ENCODE measurements around the gene TBC1D16. TPM values are rescaled to one million over a fixed set of nuclear protein-coding genes. Genes with fewer than 3 reads are reported as not detected.

TBC1D16 gene, protein sequence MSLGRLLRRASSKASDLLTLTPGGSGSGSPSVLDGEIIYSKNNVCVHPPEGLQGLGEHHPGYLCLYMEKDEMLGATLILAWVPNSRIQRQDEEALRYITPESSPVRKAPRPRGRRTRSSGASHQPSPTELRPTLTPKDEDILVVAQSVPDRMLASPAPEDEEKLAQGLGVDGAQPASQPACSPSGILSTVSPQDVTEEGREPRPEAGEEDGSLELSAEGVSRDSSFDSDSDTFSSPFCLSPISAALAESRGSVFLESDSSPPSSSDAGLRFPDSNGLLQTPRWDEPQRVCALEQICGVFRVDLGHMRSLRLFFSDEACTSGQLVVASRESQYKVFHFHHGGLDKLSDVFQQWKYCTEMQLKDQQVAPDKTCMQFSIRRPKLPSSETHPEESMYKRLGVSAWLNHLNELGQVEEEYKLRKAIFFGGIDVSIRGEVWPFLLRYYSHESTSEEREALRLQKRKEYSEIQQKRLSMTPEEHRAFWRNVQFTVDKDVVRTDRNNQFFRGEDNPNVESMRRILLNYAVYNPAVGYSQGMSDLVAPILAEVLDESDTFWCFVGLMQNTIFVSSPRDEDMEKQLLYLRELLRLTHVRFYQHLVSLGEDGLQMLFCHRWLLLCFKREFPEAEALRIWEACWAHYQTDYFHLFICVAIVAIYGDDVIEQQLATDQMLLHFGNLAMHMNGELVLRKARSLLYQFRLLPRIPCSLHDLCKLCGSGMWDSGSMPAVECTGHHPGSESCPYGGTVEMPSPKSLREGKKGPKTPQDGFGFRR
- total RNA-seq, result 26.2 and 30.4 TPM in 2 replicates
- polyA plus RNA-seq, result 8.3 and 10.2 TPM in 2 replicates
- polyA plus RNA-seq (2012), result 15.0 and 19.1 TPM in 2 replicates
- 42.7 and 49.3 TPM in 2 replicates for polyA minus RNA-seq (ENCODE audit: low replicate concordance)

DNA sequence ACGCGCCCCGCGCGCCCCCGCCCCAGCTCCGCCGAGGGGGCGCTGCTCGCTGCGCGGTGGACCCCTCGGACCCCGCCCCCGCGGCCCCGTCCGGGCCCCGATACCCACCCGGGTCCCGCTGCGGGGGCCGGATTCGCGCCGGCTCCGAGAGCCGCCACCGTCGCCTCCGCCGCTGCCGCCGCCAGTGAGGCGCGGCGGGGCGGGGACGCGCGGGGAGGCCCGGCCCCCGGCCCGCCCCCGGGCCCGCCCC, at the start of gene TBC1D16:
Gene TBC1D16, minus strand, starts transcription at position 186 of the 250 bp plus-strand sequence. CDS start 22,325 bp downstream, outside the sequence.
- peaks cover 2% of the 10 kb centered on the region for H3K4me1 ChIP-seq (ENCODE audit: control insufficient read depth, extremely low read depth, insufficient read depth, low read length)
- no peaks in the 10 kb centered on the region for H3K9me3 ChIP-seq (ENCODE audit: control insufficient read depth, insufficient read depth, low read depth, low read length)
- peaks cover 5% of the 10 kb centered on the region for H3K79me2 ChIP-seq (ENCODE audit: control insufficient read depth, insufficient read depth, low read length)
- no peaks in the 10 kb centered on the region for H4K20me1 ChIP-seq (ENCODE audit: control insufficient read depth, extremely low read depth, insufficient read depth, low read length)
- H2AFZ ChIP-seq (ENCODE audit: low read length), result peak within 1 kb of the TSS; percentile 73
- peak within 1 kb of the TSS; percentile 93 for H3K27ac ChIP-seq (ENCODE audit: insufficient read depth, low read length)
- peak within 1 kb of the TSS; percentile 96 for H3K9ac ChIP-seq (ENCODE audit: insufficient read depth, low read length)
- H3K4me3 ChIP-seq (replicated peaks in 1 of 4; ENCODE audit: control extremely low read depth in 1 of 4, insufficient read depth in 1 of 4, low read depth in 3 of 4, low read length in 4 of 4), result peak within 1 kb of the TSS; percentile 56 to 83 (median 74)
- no peaks in the 10 kb centered on the region for H3K36me3 ChIP-seq (ENCODE audit: control insufficient read depth, insufficient read depth, low read length)
- H3K4me2 ChIP-seq (ENCODE audit: extremely low read depth, insufficient read depth, low read length), result peak within 1 kb of the TSS; percentile 91
- TF ChIP-seq EZH2 (IDR thresholded peaks at IDR 0.05; ENCODE audit: low read length, missing control alignments), result no peak
- TF ChIP-seq, protein P1, sequence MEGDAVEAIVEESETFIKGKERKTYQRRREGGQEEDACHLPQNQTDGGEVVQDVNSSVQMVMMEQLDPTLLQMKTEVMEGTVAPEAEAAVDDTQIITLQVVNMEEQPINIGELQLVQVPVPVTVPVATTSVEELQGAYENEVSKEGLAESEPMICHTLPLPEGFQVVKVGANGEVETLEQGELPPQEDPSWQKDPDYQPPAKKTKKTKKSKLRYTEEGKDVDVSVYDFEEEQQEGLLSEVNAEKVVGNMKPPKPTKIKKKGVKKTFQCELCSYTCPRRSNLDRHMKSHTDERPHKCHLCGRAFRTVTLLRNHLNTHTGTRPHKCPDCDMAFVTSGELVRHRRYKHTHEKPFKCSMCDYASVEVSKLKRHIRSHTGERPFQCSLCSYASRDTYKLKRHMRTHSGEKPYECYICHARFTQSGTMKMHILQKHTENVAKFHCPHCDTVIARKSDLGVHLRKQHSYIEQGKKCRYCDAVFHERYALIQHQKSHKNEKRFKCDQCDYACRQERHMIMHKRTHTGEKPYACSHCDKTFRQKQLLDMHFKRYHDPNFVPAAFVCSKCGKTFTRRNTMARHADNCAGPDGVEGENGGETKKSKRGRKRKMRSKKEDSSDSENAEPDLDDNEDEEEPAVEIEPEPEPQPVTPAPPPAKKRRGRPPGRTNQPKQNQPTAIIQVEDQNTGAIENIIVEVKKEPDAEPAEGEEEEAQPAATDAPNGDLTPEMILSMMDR (conservative IDR thresholded peaks at IDR 0.05 in 1 of 2, IDR thresholded peaks at IDR 0.05 in 1 of 2; ENCODE audit: low read depth in 1 of 2, low read length in 2 of 2), result no peak
- no peak for DNase-seq (ENCODE audit: low read depth in 2 of 2)
- no peaks in the 10 kb centered on the region for H3K27me3 ChIP-seq (ENCODE audit: control insufficient read depth, insufficient read depth, low read length)

DNA sequence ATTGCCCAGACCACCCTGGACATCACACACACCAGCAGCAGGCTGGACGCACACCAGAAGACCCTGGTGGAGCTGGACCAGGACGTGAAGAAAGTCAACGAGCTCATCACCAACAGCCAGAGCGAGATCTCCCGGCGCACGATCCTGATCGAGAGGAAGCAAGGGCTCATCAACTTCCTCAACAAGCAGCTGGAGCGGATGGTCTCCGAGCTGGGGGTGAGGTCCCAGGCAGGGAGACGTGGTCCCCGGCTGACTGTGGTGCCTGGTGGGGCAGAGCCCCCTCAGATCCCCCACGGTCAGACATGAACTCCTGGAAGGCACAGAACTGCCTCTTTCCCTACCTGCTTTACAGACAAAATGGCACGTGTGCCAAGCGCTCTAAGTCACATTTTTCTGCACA, 49.1 kb upstream of the TBC1D16 start:
- no peak for DNase-seq (ENCODE audit: low read depth in 2 of 2)
- Histone ChIP-seq H2AFZ (ENCODE audit: low read length) (no peak overlapping the region), H4K20me1 (ENCODE audit: control insufficient read depth, extremely low read depth, insufficient read depth, low read length) (no peaks in the 10 kb centered on the region), H3K4me1 (ENCODE audit: control insufficient read depth, extremely low read depth, insufficient read depth, low read length) (peaks cover 2% of the 10 kb centered on the region), H3K36me3 (ENCODE audit: control insufficient read depth, insufficient read depth, low read length) (no peaks in the 10 kb centered on the region), H3K27ac (ENCODE audit: insufficient read depth, low read length) (no peak overlapping the region), H3K79me2 (ENCODE audit: control insufficient read depth, insufficient read depth, low read length) (no peaks in the 10 kb centered on the region), H3K27me3 (ENCODE audit: control insufficient read depth, insufficient read depth, low read length) (peaks cover 2% of the 10 kb centered on the region), H3K4me3 (replicated peaks in 1 of 4; ENCODE audit: control extremely low read depth in 1 of 4, insufficient read depth in 1 of 4, low read depth in 3 of 4, low read length in 4 of 4) (no peak overlapping the region), H3K4me2 (ENCODE audit: extremely low read depth, insufficient read depth, low read length) (no peak overlapping the region), H3K9me3 (ENCODE audit: control insufficient read depth, insufficient read depth, low read depth, low read length) (no peaks in the 10 kb centered on the region), H3K9ac (ENCODE audit: insufficient read depth, low read length) (no peak overlapping the region)
- TF ChIP-seq, protein P1 (conservative IDR thresholded peaks at IDR 0.05 in 1 of 2, IDR thresholded peaks at IDR 0.05 in 1 of 2; ENCODE audit: low read depth in 1 of 2, low read length in 2 of 2), result no peak
- TF ChIP-seq EZH2 (IDR thresholded peaks at IDR 0.05; ENCODE audit: low read length, missing control alignments), result no peak

DNA sequence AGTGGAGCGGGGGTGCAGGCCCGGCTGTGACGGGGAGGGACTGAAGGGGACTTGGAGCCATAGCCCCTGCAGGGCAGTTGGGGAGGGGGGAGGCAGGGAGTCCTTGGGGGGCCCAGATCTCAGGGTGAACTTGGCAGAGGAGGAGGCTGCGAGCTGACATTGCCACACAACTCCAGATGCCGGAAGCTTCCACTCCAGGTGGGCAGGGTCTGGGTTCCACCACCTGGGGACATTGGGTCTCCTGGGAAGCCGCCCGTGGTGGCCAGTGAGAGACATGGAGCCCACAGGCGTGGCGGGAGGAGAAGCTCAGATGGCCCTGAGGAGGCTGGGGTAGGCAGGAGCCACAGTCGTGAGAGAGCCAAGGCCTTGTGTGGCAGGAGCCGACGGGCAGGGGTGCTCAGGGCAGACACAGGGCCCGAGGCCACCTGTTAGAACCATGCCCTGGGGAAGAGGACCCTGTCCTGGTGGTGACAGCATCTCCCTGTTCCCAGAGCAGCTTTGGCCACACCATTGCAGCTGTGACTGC, 47.5 kb upstream of the TBC1D16 start:
- no peak overlapping the region for H3K4me3 ChIP-seq (replicated peaks in 1 of 4; ENCODE audit: control extremely low read depth in 1 of 4, insufficient read depth in 1 of 4, low read depth in 3 of 4, low read length in 4 of 4)
- H3K9me3 ChIP-seq (ENCODE audit: control insufficient read depth, insufficient read depth, low read depth, low read length), result no peaks in the 10 kb centered on the region
- no peak for TF ChIP-seq EZH2 (IDR thresholded peaks at IDR 0.05; ENCODE audit: low read length, missing control alignments)
- TF ChIP-seq, protein P1 (conservative IDR thresholded peaks at IDR 0.05 in 1 of 2, IDR thresholded peaks at IDR 0.05 in 1 of 2; ENCODE audit: low read depth in 1 of 2, low read length in 2 of 2), result no peak
- no peaks in the 10 kb centered on the region for H4K20me1 ChIP-seq (ENCODE audit: control insufficient read depth, extremely low read depth, insufficient read depth, low read length)
- H3K36me3 ChIP-seq (ENCODE audit: control insufficient read depth, insufficient read depth, low read length), result no peaks in the 10 kb centered on the region
- DNase-seq (ENCODE audit: low read depth in 2 of 2), result no peak
- H3K79me2 ChIP-seq (ENCODE audit: control insufficient read depth, insufficient read depth, low read length), result no peaks in the 10 kb centered on the region
- peaks cover 2% of the 10 kb centered on the region for H3K4me1 ChIP-seq (ENCODE audit: control insufficient read depth, extremely low read depth, insufficient read depth, low read length)
- H3K27ac ChIP-seq (ENCODE audit: insufficient read depth, low read length), result no peak overlapping the region
- no peak overlapping the region for H3K4me2 ChIP-seq (ENCODE audit: extremely low read depth, insufficient read depth, low read length)
- H3K9ac ChIP-seq (ENCODE audit: insufficient read depth, low read length), result no peak overlapping the region
- H3K27me3 ChIP-seq (ENCODE audit: control insufficient read depth, insufficient read depth, low read length), result peaks cover 2% of the 10 kb centered on the region
- no peak overlapping the region for H2AFZ ChIP-seq (ENCODE audit: low read length)
